ENCODE results near the gene CYLD.

Gene CYLD

GRCh38 chr16:50842589-50842988, 100.7 kb downstream of the CYLD start:
- DNase-seq (ENCODE audit: low spot score): no peak

GRCh38 chr16:50844840-50845239, 103.0 kb downstream of the CYLD start:
- DNase-seq (ENCODE audit: low spot score): no peak

GRCh38 chr16:50845296-50845695, 103.4 kb downstream of the CYLD start:
- DNase-seq (ENCODE audit: low spot score): no peak

GRCh38 chr16:50846511-50846910, 104.6 kb downstream of the CYLD start:
- no peak for DNase-seq (ENCODE audit: low spot score)

GRCh38 chr16:50847166-50847565, 105.3 kb downstream of the CYLD start:
- no peak for DNase-seq (ENCODE audit: low spot score)

- DNase-seq (ENCODE audit: low spot score): no peak
Measured at GRCh38 chr16:50848755-50849514, 107.0 kb downstream of the CYLD start.

Small RNA genes lying within 50 kb of the gene (small RNA-seq; reads per million reads assigned to genes)
- gene MIR3181: 0 reads per million in 2 experiments

Measured in SK-N-DZ (cell line).